Stimulated activated CD8-positive, alpha-beta memory T cell treated with anti-CD3 and anti-CD28 coated beads, Interleukin-2, amount 100 ng/mL, for 48 hours (primary cell): ENCODE results near the gene ENKUR.
"Not testable (repeated sequence)": the region's sequence is repeated elsewhere in the genome, so short reads cannot be mapped to it uniquely, and the experiment has no call there.

Experiments
- DNase-seq, 2 donors: peaks; one replicate each; pipeline ENCODE4 v3.0.0-alpha.2; 2020; ENCODE audit warnings: low read depth in 2 of 2

ENKUR gene

GRCh38 chr10:24973163-24973562 is 42.8 kb downstream of the ENKUR start:
- no peak for DNase-seq

GRCh38 chr10:24971374-24971773 is 44.6 kb downstream of the ENKUR start:
- no peak for DNase-seq

- DNase-seq: no peak
Measured at GRCh38 chr10:24969841-24970281, 46.1 kb downstream of the ENKUR start.

GRCh38 chr10:24968951-24969350 is 47.0 kb downstream of the ENKUR start:
- DNase-seq: not testable (repeated sequence)

GRCh38 chr10:24968349-24968748 is 47.6 kb downstream of the ENKUR start:
- DNase-seq: no peak

GRCh38 chr10:24966962-24967481 is 48.9 kb downstream of the ENKUR start:
- no peak for DNase-seq

- DNase-seq: no peak
Measured at GRCh38 chr10:24965051-24965450, 50.9 kb downstream of the ENKUR start.

- no peak for DNase-seq
Measured at GRCh38 chr10:24963521-24964041, 52.4 kb downstream of the ENKUR start.

GRCh38 chr10:24962995-24963394 is 53.0 kb downstream of the ENKUR start:
- DNase-seq: no peak

- DNase-seq: no peak
Measured at GRCh38 chr10:24961582-24961981, 54.4 kb downstream of the ENKUR start.

GRCh38 chr10:24959382-24959730 is 56.6 kb downstream of the ENKUR start:
- DNase-seq: no peak

- no peak for DNase-seq
Measured at GRCh38 chr10:24958721-24959381, 57.1 kb downstream of the ENKUR start.

GRCh38 chr10:24958091-24958720 is 57.8 kb downstream of the ENKUR start:
- DNase-seq: no peak

- not testable (repeated sequence) for DNase-seq
Measured at GRCh38 chr10:24957624-24958051, 58.3 kb downstream of the ENKUR start.

- no peak for DNase-seq
Measured at GRCh38 chr10:24953675-24954074, 62.3 kb downstream of the ENKUR start.

GRCh38 chr10:24952707-24953645 is 63.0 kb downstream of the ENKUR start:
- DNase-seq: peak in 1 of 2 donors; percentile 17

- DNase-seq: peak in 1 of 2 donors; percentile 7
Measured at GRCh38 chr10:24952143-24952706, 63.7 kb downstream of the ENKUR start, which contains the start of gene PRTFDC1. Gene PRTFDC1 (minus strand): TSS chr10:24952606. CDS start chr10:24952575, 31 bp downstream.

- DNase-seq: no peak
Measured at GRCh38 chr10:24951201-24952142, 64.5 kb downstream of the ENKUR start.

- no peak for DNase-seq
Measured at GRCh38 chr10:24950439-24950838, 65.5 kb downstream of the ENKUR start.

- no peak for DNase-seq
Measured at GRCh38 chr10:24949616-24950015, 66.3 kb downstream of the ENKUR start.
